Calu3 (cell line): ENCODE data around the gene MED27. TPM values are rescaled to one million over a fixed set of nuclear protein-coding genes. Genes with fewer than 3 reads are reported as not detected.

Source experiments
- BruUV-seq: library from RNA; stranded (reverse); fragments of 400-500 nt; replicated peaks from 2 replicates; lab custom pipeline; 2021; lab: Mats Ljungman, UMichigan
- CTCF ChIA-PET: fragments of 300-600 bp; sonication (Branson Sonifier 250); formaldehyde crosslinking; loops from one replicate; lab custom pipeline; 2022; ENCODE audit warnings: antibody characterized with exemption; lab: Charles Lee
- DNase-seq: peaks from one replicate; pipeline ENCODE4 v3.0.0; 2022
- H3K27ac Mint-ChIP-seq: one replicate; pipeline ENCODE4 v1.8.0; 2022; ENCODE audit warnings: mixed read lengths; ENCODE audit not compliant: unreplicated experiment
- H3K27me3 Mint-ChIP-seq: one replicate; pipeline ENCODE4 v1.8.0; 2022; ENCODE audit warnings: mixed read lengths; ENCODE audit not compliant: unreplicated experiment
- H3K36me3 Mint-ChIP-seq: one replicate; pipeline ENCODE4 v1.8.0; 2022; ENCODE audit warnings: mild to moderate bottlenecking, moderate library complexity, mixed read lengths; ENCODE audit not compliant: insufficient read depth, unreplicated experiment
- H3K4me1 Mint-ChIP-seq: one replicate; pipeline ENCODE4 v1.8.0; 2022; ENCODE audit warnings: mild to moderate bottlenecking, low read depth, mixed read lengths; ENCODE audit not compliant: unreplicated experiment
- H3K4me3 Mint-ChIP-seq: one replicate; pipeline ENCODE4 v1.8.0; 2022; ENCODE audit warnings: mild to moderate bottlenecking, low read depth, moderate library complexity, mixed read lengths; ENCODE audit not compliant: unreplicated experiment
- H3K9me3 Mint-ChIP-seq: one replicate; pipeline ENCODE4 v1.8.0; 2022; ENCODE audit warnings: low read depth, mixed read lengths; ENCODE audit not compliant: unreplicated experiment
- CTCF ChIP-seq: fragments of 200-600 bp; IDR thresholded peaks from one replicate; pipeline ENCODE4 v1.8.0; 2022; ENCODE audit warnings: antibody characterized with exemption; ENCODE audit not compliant: unreplicated experiment
- intact Hi-C: fragments of 100-400 bp; cut with micrococcal nuclease; formaldehyde crosslinking; loops from one replicate; pipeline ENCODE4 v1.10.0; 2022; ENCODE audit not compliant: unreplicated experiment
- total RNA-seq: library from RNA; stranded (reverse); gene quantifications from 2 replicates; pipeline ENCODE4 v1.2.3, GENCODE V29; 2022

MED27 gene
- total RNA-seq, 1 experiment from 2014 or later = 19.3 TPM

DNA sequence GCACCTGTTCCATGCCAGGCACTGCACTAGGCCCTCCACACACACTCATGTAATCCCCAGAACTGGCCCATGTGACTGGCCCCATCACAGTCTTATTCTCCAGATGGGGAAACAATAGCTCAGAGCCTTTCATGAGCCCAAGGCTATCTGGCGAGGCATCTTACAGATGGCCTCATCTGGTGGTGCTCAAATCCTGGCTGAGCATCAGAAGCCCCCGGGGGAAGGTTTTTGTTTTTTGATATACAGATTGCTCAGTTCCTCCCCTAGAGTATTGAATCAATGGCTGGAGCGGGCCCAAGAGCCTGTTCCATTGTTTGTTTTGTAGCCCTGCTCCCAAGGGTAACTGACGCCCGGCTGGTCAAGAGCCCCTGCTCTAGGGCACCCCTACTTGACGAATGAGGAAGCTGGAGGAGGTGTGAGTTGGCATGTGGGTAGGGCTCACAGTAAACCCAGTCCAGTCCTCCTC is 194.5 kb downstream of the MED27 start:
- BruUV-seq = no TSS peak
- DNase-seq = no peak
- no peak for TF ChIP-seq CTCF
- H3K27me3 Mint-ChIP-seq = no peaks in the 10 kb centered on the region
- H3K9me3 Mint-ChIP-seq = no peaks in the 10 kb centered on the region
- no peak overlapping the region for H3K4me3 Mint-ChIP-seq
- no peaks in the 10 kb centered on the region for H3K4me1 Mint-ChIP-seq
- intact Hi-C loops = no loop called here
- H3K27ac Mint-ChIP-seq = no peak overlapping the region
- no peaks in the 10 kb centered on the region for H3K36me3 Mint-ChIP-seq
- CTCF ChIA-PET = no interaction called here

DNA sequence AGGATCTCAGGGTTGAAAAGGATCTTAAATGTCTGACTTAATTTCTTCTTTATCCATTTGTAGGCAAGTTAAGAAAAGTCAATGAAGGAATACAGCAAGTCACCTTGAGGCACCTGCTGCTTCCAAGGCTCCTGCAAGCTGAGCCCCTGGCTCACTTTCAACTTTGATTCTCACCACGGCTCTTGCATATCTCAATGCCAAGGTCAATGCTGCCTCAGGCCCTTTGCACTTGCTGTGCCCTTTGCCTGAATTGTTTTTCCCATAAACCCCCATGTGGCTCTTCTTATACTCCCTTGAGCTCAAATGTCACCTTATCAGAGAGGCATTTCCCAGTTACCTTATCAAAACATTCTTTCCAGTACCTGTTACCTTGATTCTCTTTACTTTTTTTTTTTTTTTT is 195.4 kb downstream of the MED27 start:
- H3K4me1 Mint-ChIP-seq = no peaks in the 10 kb centered on the region
- DNase-seq = no peak
- H3K27me3 Mint-ChIP-seq = no peaks in the 10 kb centered on the region
- H3K4me3 Mint-ChIP-seq = no peak overlapping the region
- H3K9me3 Mint-ChIP-seq = no peaks in the 10 kb centered on the region
- intact Hi-C loops = no loop called here
- no peaks in the 10 kb centered on the region for H3K36me3 Mint-ChIP-seq
- CTCF ChIA-PET = no interaction called here
- no peak overlapping the region for H3K27ac Mint-ChIP-seq
- no TSS peak for BruUV-seq
- no peak for TF ChIP-seq CTCF

- intact Hi-C loops = no loop called here
- CTCF ChIA-PET = interaction anchor here (0.6 kb wide), 2 partner anchors 12 to 127 kb away, joined by 8 read pairs; no protein-coding TSS in a partner anchor
- Mint-ChIP-seq H3K4me1 (no peaks in the 10 kb centered on the region), H3K4me3 (no peak overlapping the region), H3K36me3 (no peaks in the 10 kb centered on the region), H3K27ac (no peak overlapping the region), H3K27me3 (no peaks in the 10 kb centered on the region), H3K9me3 (no peaks in the 10 kb centered on the region)
- DNase-seq = no peak
- BruUV-seq = no TSS peak
- no peak for TF ChIP-seq CTCF
These were observed 198.7 kb downstream of the MED27 start for GRCh38 chr9:131880833-131881583.

DNA sequence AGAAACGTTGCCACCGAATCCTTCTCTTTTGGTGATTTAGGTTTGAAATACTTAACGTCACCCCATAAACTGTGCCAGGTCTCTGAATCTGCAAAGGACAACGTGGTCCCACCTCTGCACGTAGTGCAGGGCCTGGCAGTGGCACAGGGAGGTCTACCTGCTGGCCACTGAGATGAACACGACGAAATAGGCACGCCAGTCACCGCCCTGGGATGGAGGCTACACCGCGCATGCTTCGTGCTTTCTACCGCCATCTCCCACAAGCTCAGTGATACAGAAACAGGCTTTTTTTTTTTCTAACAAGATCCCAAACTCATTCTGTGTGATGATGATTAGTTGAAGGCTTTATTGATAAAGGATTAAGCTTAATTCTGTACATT is 199.8 kb downstream of the MED27 start:
- Mint-ChIP-seq H3K9me3 (no peaks in the 10 kb centered on the region), H3K27ac (no peak overlapping the region), H3K4me3 (no peak overlapping the region), H3K4me1 (no peaks in the 10 kb centered on the region), H3K36me3 (no peaks in the 10 kb centered on the region), H3K27me3 (no peaks in the 10 kb centered on the region)
- no TSS peak for BruUV-seq
- no peak for DNase-seq
- CTCF ChIA-PET = interaction anchor here (0.6 kb wide), 1 partner anchor 322 kb away, joined by 3 read pairs; no protein-coding TSS in a partner anchor
- TF ChIP-seq CTCF = no peak
- intact Hi-C loops = no loop called here
